ENCODE results near the gene KCNH1. TPM values are rescaled to one million over a fixed set of nuclear protein-coding genes. Genes with fewer than 3 reads are reported as not detected.
A peak's percentile ranks its signal among the peaks of the same experiment; 100 is the strongest.
"Not testable (repeated sequence)": the region's sequence is repeated elsewhere in the genome, so short reads cannot be mapped to it uniquely, and the experiment has no call there.

KCNH1 gene
- total RNA-seq, 1 donor from 2014 or later: 10.1 TPM

GRCh38 chr1:211082824-211083223 is 51.1 kb downstream of the KCNH1 start:
- DNase-seq (ENCODE audit: low read depth): peak; percentile 10
- TF ChIP-seq, protein P1, sequence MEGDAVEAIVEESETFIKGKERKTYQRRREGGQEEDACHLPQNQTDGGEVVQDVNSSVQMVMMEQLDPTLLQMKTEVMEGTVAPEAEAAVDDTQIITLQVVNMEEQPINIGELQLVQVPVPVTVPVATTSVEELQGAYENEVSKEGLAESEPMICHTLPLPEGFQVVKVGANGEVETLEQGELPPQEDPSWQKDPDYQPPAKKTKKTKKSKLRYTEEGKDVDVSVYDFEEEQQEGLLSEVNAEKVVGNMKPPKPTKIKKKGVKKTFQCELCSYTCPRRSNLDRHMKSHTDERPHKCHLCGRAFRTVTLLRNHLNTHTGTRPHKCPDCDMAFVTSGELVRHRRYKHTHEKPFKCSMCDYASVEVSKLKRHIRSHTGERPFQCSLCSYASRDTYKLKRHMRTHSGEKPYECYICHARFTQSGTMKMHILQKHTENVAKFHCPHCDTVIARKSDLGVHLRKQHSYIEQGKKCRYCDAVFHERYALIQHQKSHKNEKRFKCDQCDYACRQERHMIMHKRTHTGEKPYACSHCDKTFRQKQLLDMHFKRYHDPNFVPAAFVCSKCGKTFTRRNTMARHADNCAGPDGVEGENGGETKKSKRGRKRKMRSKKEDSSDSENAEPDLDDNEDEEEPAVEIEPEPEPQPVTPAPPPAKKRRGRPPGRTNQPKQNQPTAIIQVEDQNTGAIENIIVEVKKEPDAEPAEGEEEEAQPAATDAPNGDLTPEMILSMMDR (conservative IDR thresholded peaks at IDR 0.05; ENCODE audit: low read depth, low read length): no peak

GRCh38 chr1:211081447-211081846 is 52.5 kb downstream of the KCNH1 start:
- not testable (repeated sequence) for H3K4me3 ChIP-seq (ENCODE audit: low read depth, low read length); DNase-seq (ENCODE audit: low read depth)

More at GRCh38 chr1:211082824-211083223, 51.1 kb downstream of the KCNH1 start:
- no peak overlapping the region for H3K4me3 ChIP-seq (ENCODE audit: low read depth, low read length)

DNA sequence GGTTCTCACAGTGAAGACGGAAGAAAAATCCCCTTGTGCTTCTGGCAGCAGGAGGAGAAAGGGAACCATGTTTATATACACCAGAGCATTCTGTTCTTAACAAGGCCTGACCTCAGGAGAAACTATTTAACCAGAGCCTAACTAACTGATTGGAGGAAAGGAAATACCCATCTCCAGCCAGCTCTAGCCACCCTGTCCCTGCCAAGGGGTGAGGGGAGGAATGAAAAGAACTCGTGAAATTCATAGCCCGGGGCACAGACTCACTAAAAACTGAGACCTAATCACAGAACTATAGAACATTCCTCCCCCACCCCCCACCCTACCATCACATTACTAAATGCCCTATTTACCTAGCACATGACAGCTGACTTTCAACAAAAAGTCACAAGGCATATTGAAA is 65.0 kb downstream of the KCNH1 start:
- DNase-seq (ENCODE audit: low read depth): peak; percentile 36
- TF ChIP-seq, protein P1 (conservative IDR thresholded peaks at IDR 0.05; ENCODE audit: low read depth, low read length): no peak
- H3K4me3 ChIP-seq (ENCODE audit: low read depth, low read length): no peak overlapping the region

DNA sequence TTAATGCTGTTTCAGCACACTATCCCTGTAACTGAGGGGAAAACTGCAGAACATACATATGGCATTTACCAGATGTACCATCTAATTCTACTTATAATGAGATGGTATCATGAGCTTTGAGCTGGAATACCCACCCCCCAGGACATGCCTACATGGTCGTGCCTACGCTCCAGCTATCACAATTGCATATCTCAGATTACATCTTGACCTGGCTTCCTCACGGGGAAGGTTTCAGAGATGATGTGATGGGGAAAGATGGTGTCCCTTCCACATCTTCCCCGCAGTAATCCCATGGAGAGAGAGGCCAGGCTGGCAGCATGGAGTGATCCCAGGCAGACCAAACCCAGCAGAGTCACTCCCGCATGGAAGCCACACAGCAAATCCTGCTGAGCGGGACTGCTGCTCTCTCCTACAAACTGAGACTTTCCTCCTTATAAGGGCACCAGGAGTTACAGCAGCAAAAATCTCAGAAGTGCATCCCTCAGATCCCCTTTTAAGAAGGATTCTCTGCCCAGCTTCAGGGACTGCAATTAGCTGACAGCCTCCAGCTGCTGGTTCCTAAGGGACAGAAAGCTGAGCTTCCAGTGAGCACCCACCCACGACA is 67.1 kb downstream of the KCNH1 start:
- no peak overlapping the region for H3K4me3 ChIP-seq (ENCODE audit: low read depth, low read length)
- DNase-seq (ENCODE audit: low read depth): no peak
- TF ChIP-seq, protein P1 (conservative IDR thresholded peaks at IDR 0.05; ENCODE audit: low read depth, low read length): no peak

GRCh38 chr1:211041838-211042237 is 92.1 kb downstream of the KCNH1 start:
- not testable (repeated sequence) for DNase-seq (ENCODE audit: low read depth); H3K4me3 ChIP-seq (ENCODE audit: low read depth, low read length)

GRCh38 chr1:211037095-211037494 is 96.9 kb downstream of the KCNH1 start:
- no peak overlapping the region for H3K4me3 ChIP-seq (ENCODE audit: low read depth, low read length)
- DNase-seq (ENCODE audit: low read depth): peak; percentile 55
- TF ChIP-seq, protein P1 (conservative IDR thresholded peaks at IDR 0.05; ENCODE audit: low read depth, low read length): no peak

DNA sequence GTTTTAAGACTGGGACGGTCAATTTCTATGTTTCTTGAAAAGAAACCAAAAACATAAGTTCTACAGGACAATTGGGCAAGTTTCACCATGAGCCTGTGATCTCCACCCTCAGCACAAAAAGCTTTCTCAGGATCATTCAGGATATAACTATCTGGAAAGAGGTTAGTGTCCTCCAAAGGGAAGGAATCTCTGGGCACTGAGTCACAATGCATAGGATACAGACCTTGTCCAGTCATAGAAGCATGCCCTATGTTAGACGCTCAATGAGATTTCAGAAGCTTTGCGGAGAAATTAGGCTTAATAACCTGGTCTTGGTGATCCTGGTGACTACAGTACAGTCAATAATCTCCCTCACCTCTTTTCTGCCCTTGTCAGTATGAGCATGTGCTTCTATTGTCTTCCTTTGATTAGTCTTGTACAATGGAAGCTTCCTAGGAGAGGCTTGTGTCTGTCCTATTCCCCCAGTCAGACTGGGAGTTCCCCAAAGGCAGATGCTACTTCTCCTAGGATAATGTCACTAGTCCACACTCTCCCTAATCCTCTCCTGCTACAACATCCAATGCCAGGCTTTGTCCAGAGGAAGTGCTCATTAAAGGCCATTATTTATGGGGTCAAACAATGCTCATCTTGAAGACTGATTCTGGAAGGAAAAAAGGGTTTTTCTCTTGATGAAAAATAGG is 97.4 kb downstream of the KCNH1 start:
- H3K4me3 ChIP-seq (ENCODE audit: low read depth, low read length): no peak overlapping the region
- TF ChIP-seq, protein P1 (conservative IDR thresholded peaks at IDR 0.05; ENCODE audit: low read depth, low read length): no peak
- DNase-seq (ENCODE audit: low read depth): no peak

DNA sequence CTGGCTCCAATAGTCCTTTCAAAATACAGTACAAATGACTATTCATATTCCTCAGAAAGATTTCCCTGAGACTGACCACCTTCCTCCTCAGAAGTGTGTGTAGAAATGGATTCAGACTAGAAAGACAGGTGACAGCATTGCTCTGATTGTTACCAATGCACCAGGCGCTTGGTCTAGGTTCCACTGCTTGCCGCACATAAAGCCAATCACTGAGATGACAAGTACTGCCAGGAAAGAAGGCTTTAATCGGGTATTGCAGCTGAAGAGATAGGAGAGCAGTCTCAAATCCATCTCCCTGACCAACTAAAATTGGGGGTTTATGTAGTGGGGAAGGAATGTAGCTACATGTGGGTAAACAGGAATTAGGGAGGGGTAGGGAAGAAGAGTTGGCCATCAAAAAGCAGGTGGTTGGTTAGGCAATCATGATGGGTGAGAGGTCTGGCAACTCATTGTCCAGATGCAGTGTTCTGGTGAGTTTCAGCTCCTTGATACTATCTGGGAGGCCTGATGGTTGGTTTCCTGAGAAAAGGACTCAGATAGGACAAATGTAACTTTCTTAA is 98.0 kb downstream of the KCNH1 start:
- no peak for DNase-seq (ENCODE audit: low read depth)
- H3K4me3 ChIP-seq (ENCODE audit: low read depth, low read length): no peak overlapping the region
- TF ChIP-seq, protein P1 (conservative IDR thresholded peaks at IDR 0.05; ENCODE audit: low read depth, low read length): no peak

All from epithelial cell of proximal tubule (primary cell).